Suppressor macrophage treated with lipopolysaccharide for 1 hour (primary cell): ENCODE measurements around the gene PDIA5.

Source experiments
- DNase-seq, 3 donors: peaks; one replicate each; pipeline ENCODE4 v3.0.0-alpha.2; 2020 to 2022

Gene PDIA5

GRCh38 chr3:123044981-123045763, 21.7 kb upstream of the PDIA5 start:
- DNase-seq = no peak

- no peak for DNase-seq
Measured at GRCh38 chr3:123046262-123047061, 20.4 kb upstream of the PDIA5 start.

- no peak for DNase-seq
Measured at GRCh38 chr3:123047062-123047319, 19.8 kb upstream of the PDIA5 start.

GRCh38 chr3:123048480-123049237, 18.2 kb upstream of the PDIA5 start:
- no peak for DNase-seq

- no peak for DNase-seq
Measured at GRCh38 chr3:123050666-123051065, 16.2 kb upstream of the PDIA5 start.

- DNase-seq = no peak
Measured at GRCh38 chr3:123053107-123053506, 13.7 kb upstream of the PDIA5 start.

GRCh38 chr3:123054109-123054778, 12.6 kb upstream of the PDIA5 start:
- no peak for DNase-seq

GRCh38 chr3:123054931-123055330, 11.9 kb upstream of the PDIA5 start:
- no peak for DNase-seq

GRCh38 chr3:123055352-123055751, 11.5 kb upstream of the PDIA5 start:
- no peak for DNase-seq

- no peak for DNase-seq
Measured at GRCh38 chr3:123058505-123058904, 8.3 kb upstream of the PDIA5 start.

GRCh38 chr3:123060054-123060453, 6.8 kb upstream of the PDIA5 start:
- no peak for DNase-seq

- no peak for DNase-seq
Measured at GRCh38 chr3:123061856-123062255, 5.0 kb upstream of the PDIA5 start.

- DNase-seq = no peak
Measured at GRCh38 chr3:123063034-123063433, 3.8 kb upstream of the PDIA5 start.

- no peak for DNase-seq
Measured at GRCh38 chr3:123064506-123064905, 2.3 kb upstream of the PDIA5 start.

- no peak for DNase-seq
Measured at GRCh38 chr3:123064914-123065313, 1.9 kb upstream of the PDIA5 start.

GRCh38 chr3:123066599-123066895, 278 bp upstream of the PDIA5 start:
- DNase-seq = no peak

GRCh38 chr3:123067689-123068600, 1.1 kb downstream of the PDIA5 start:
- peak; percentile 23 to 37 (median 28) for DNase-seq

- no peak for DNase-seq
Measured at GRCh38 chr3:123068601-123069381, 2.0 kb downstream of the PDIA5 start.

GRCh38 chr3:123070510-123070909, 3.7 kb downstream of the PDIA5 start:
- DNase-seq = no peak

GRCh38 chr3:123071146-123071545, 4.3 kb downstream of the PDIA5 start:
- DNase-seq = no peak

GRCh38 chr3:123071581-123071980, 4.8 kb downstream of the PDIA5 start:
- DNase-seq = no peak
